HepG2 (cell line): ENCODE data around the gene HOXC5. TPM values are rescaled to one million over a fixed set of nuclear protein-coding genes. Genes with fewer than 3 reads are reported as not detected.

Experiments used
- EP300 ChIP-seq, 3 experiments: sonication (generic) in 1 of 3; formaldehyde crosslinking in 1 of 3; IDR thresholded peaks; 2 replicates each; pipeline versions ENCODE4 v1.5.1 to v1.6.1; 2011 to 2020; ENCODE audit warnings: low read depth in 2 of 3, low read length in 2 of 3, borderline replicate concordance in 1 of 3, improper control_type of control experiment in 1 of 3, mild to moderate bottlenecking in 1 of 3, missing genetic modification reagents in 1 of 3, moderate library complexity in 1 of 3
- HNRNPK ChIP-seq: fragments of 200-400 bp; formaldehyde crosslinking; IDR thresholded peaks from 2 replicates; pipeline ENCODE4 v1.6.1; 2018; ENCODE audit warnings: low read length, low read depth, moderate library complexity, mild to moderate bottlenecking; ENCODE audit not compliant: poor library complexity, severe bottlenecking
- KDM5A ChIP-seq: fragments of 200-600 bp; sonication (generic); IDR thresholded peaks from 2 replicates; pipeline ENCODE4 v1.7.0; 2018; ENCODE audit warnings: antibody characterized with exemption, mild to moderate bottlenecking, low read length, borderline replicate concordance
- MEF2D ChIP-seq: sonication (generic); formaldehyde crosslinking; IDR thresholded peaks from 2 replicates; pipeline ENCODE4 v1.5.1; 2020; ENCODE audit warnings: mild to moderate bottlenecking, missing genetic modification reagents
- MIER2 ChIP-seq: IDR thresholded peaks from 2 replicates; pipeline ENCODE4 v1.6.1; 2016; ENCODE audit warnings: missing biosample characterization, missing genetic modification reagents
- PHF20 ChIP-seq: sonication (generic); formaldehyde crosslinking; IDR thresholded peaks from 2 replicates; pipeline ENCODE4 v1.5.0; 2020; ENCODE audit warnings: mild to moderate bottlenecking, missing genetic modification reagents
- PHF21A ChIP-seq: sonication (generic); formaldehyde crosslinking; IDR thresholded peaks from 2 replicates; pipeline ENCODE4 v1.5.0; 2020; ENCODE audit warnings: mild to moderate bottlenecking, missing genetic modification reagents
- REPIN1 ChIP-seq: sonication (generic); formaldehyde crosslinking; IDR thresholded peaks from 2 replicates; pipeline ENCODE4 v1.8.0; 2022; ENCODE audit warnings: missing genetic modification reagents, low read depth, mild to moderate bottlenecking, borderline replicate concordance
- ZBED4 ChIP-seq: sonication (generic); formaldehyde crosslinking; IDR thresholded peaks from 2 replicates; pipeline ENCODE4 v1.4.0; 2020; ENCODE audit warnings: missing genetic modification reagents, borderline replicate concordance
- ZBTB14 ChIP-seq: sonication (generic); formaldehyde crosslinking; IDR thresholded peaks from 2 replicates; pipeline ENCODE4 v1.4.0; 2020; ENCODE audit warnings: missing genetic modification reagents
- ZBTB43 ChIP-seq: sonication (generic); formaldehyde crosslinking; conservative IDR thresholded peaks from 2 replicates; pipeline ENCODE4 v1.4.0; 2020; ENCODE audit warnings: missing genetic modification reagents
- ZBTB7B ChIP-seq: sonication (generic); formaldehyde crosslinking; IDR thresholded peaks from 2 replicates; pipeline ENCODE4 v1.4.0; 2020; ENCODE audit warnings: missing genetic modification reagents
- ZC3H13 ChIP-seq: sonication (generic); formaldehyde crosslinking; IDR thresholded peaks from 2 replicates; pipeline ENCODE4 v1.8.1; 2023; ENCODE audit warnings: mild to moderate bottlenecking, missing genetic modification reagents, moderate library complexity
- ZNF282 ChIP-seq: fragments of 450-650 bp; IDR thresholded peaks from 2 replicates; pipeline ENCODE4 v1.6.1; 2018; ENCODE audit not compliant: partially characterized antibody
- ZNF501 ChIP-seq: sonication (generic); formaldehyde crosslinking; IDR thresholded peaks from 2 replicates; pipeline ENCODE4 v1.5.1; 2020; ENCODE audit warnings: mild to moderate bottlenecking, moderate library complexity, missing genetic modification reagents
- ZNF549 ChIP-seq: sonication (generic); formaldehyde crosslinking; IDR thresholded peaks from 2 replicates; pipeline ENCODE4 v1.5.0; 2020; ENCODE audit warnings: missing genetic modification reagents
- ZNF619 ChIP-seq: sonication (generic); formaldehyde crosslinking; IDR thresholded peaks from 2 replicates; pipeline ENCODE4 v1.4.0; 2020; ENCODE audit warnings: mild to moderate bottlenecking, missing genetic modification reagents
- ZNF629 ChIP-seq: sonication (generic); formaldehyde crosslinking; conservative IDR thresholded peaks from 2 replicates; pipeline ENCODE4 v1.5.0; 2020; ENCODE audit warnings: missing genetic modification reagents
- ZNF746 ChIP-seq: sonication (generic); formaldehyde crosslinking; IDR thresholded peaks from 2 replicates; pipeline ENCODE4 v1.8.0; 2022; ENCODE audit warnings: mild to moderate bottlenecking, missing genetic modification reagents
- ZNF772 ChIP-seq: sonication (generic); formaldehyde crosslinking; IDR thresholded peaks from 2 replicates; pipeline ENCODE4 v1.5.0; 2020; ENCODE audit warnings: mild to moderate bottlenecking, missing genetic modification reagents
- ZNF781 ChIP-seq: sonication (generic); formaldehyde crosslinking; IDR thresholded peaks from 2 replicates; pipeline ENCODE4 v1.5.1; 2020; ENCODE audit warnings: borderline replicate concordance, mild to moderate bottlenecking, missing genetic modification reagents; ENCODE audit errors: not compliant biosample characterization
- ZSCAN25 ChIP-seq: sonication (generic); formaldehyde crosslinking; IDR thresholded peaks from 2 replicates; pipeline ENCODE4 v1.8.0; 2022; ENCODE audit warnings: mild to moderate bottlenecking, missing genetic modification reagents
- polyA plus RNA-seq, 8 experiments: library from polyadenylated mRNA; depleted of rRNA in 3 of 8; stranded (reverse) in 7 of 8; unstranded in 1 of 8; fragments of >200 nt; fragmentation: Illumina TruSeq in 4 of 8; extraction: Trizol in 4 of 8; gene quantifications; 2 replicates each; pipeline versions ENCODE4 v1.2.1 to v1.2.3, GENCODE V29; 2011 to 2016; ENCODE audit warnings: low read depth in 4 of 8, missing spikeins in 1 of 8, mixed read lengths in 1 of 8; ENCODE audit not compliant: insufficient read depth in 1 of 8
- total RNA-seq, 5 experiments: library from RNA; depleted of rRNA; stranded (reverse); fragments of >200 nt; fragmentation: Illumina TruSeq; extraction: Trizol; gene quantifications; 2 replicates each; pipeline ENCODE4 v1.2.3, GENCODE V29; 2016; ENCODE audit warnings: low read depth in 1 of 5

The HOXC5 gene
- total and polyA plus RNA-seq, 2 of the 13 experiments (the other 11 are each of a cell fraction or from before 2014, with no cell fraction given), result not detected

- TF ChIP-seq ZBED4 (CRISPR knock-in tag) (peak; percentile 82; the same call in 1 of the 2 replicates), ZNF629 (CRISPR knock-in tag) (peak; percentile 20; the same call in 1 of the 2 replicates), ZNF501 (CRISPR knock-in tag) (no peak), EP300 (IDR thresholded peaks at IDR 0.05; ENCODE audit: low read depth in 2 of 2, low read length in 2 of 2) (no peak), EP300 (CRISPR knock-in tag; IDR thresholded peaks at IDR 0.05; ENCODE audit: borderline replicate concordance) (no peak), PHF21A (CRISPR knock-in tag) (0 out of 2 replicates have a peak, but pooled peaks have one; percentile 49), ZNF549 (no peak), MIER2 (no peak), HNRNPK (peak; percentile 11), ZC3H13 (CRISPR knock-in tag) (no peak), ZBTB14 (CRISPR knock-in tag) (no peak), ZBTB43 (CRISPR knock-in tag) (no peak), PHF20 (CRISPR knock-in tag) (no peak), ZNF282 (no peak), ZSCAN25 (CRISPR knock-in tag) (peak; percentile 83), ZNF781 (no peak), ZNF619 (no peak), KDM5A (no peak), MEF2D (no peak), REPIN1 (CRISPR knock-in tag) (0 out of 2 replicates have a peak, but pooled peaks have one; percentile 33), ZBTB7B (CRISPR knock-in tag) (0 out of 2 replicates have a peak, but pooled peaks have one; percentile 33), ZNF772 (CRISPR knock-in tag) (0 out of 2 replicates have a peak, but pooled peaks have one; percentile 53), ZNF746 (0 out of 2 replicates have a peak, but pooled peaks have one; percentile 60)
Measured at GRCh38 chr12:53994264-53995001, 38.4 kb upstream of the HOXC5 start (continued).
